T-helper 2 cell treated with Interferon-gamma antibody and Interleukin-4, amounts not matched to agents 100 ng/mL and 5 ng/mL, for 36 hours (primary cell): Measurements from ENCODE around the gene PTP4A1. TPM values are rescaled to one million over a fixed set of nuclear protein-coding genes. Genes with fewer than 3 reads are reported as not detected.

Experiments used
- intact Hi-C: fragments of 100-400 bp; cut with micrococcal nuclease; formaldehyde crosslinking; loops from one replicate; pipeline ENCODE4 v1.15.1; 2023
- total RNA-seq: library from RNA; stranded (reverse); gene quantifications from 2 replicates; pipeline ENCODE4 v1.2.3, GENCODE V29; 2022

The PTP4A1 gene
- total RNA-seq, 1 donor from 2014 or later, result 105 TPM

DNA sequence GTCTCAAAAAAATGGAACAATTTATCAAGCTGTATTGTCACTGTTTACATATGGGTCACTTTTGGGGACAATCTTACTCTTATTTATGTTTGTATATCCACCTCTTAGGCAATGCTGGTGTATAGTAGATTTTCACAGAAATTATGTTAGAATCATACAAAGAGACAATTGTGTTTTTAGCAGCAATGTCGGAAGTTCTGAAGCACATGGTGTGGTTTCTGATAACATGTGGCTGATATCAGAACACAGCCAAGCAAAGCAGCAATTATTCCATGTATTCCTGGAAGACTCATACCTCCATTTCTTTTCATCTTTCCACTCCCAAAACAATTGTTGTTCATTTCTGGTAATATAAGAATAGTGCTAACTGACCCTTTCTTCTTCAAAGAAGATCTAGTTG, 17.5 kb upstream of the PTP4A1 start:
- intact Hi-C loops, result no loop called here

DNA sequence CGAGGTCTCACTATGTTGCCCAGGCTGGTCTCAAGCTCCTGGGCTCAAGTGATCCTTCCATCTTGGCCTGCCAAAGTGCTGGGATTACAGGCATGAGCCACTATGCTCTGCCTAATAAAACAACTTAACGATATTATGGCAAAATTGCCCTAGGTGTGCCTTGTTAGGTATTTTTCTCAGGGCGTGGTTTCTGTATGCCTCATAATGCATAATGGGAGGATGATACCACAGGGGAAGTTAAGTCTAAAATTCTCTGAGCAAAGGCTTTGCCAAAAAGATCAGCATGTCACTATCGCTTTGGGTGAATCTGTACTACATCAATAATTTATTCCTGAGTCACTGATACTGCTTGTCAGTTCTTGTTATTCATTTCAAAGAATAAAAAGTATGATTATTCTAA, 15.9 kb upstream of the PTP4A1 start:
- intact Hi-C loops, result no loop called here

DNA sequence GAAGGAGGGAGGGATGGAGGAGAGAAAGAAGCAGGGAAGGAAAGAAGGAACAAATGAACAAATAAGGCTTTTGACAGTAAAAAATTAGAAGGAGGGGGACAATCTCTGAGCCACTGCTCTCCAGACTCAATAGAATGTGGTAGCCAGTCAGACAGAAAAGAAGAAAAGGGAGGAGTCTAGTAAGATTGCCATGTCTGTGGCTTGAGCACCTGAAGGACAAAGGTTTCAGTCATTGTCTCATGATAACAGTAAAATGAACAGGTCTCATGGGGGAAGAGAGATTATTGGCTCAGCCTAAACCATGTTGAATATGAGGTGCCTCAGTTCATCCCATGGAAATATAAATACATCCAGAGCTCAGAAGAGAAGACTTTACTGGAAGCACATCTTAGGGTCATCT, 14.0 kb upstream of the PTP4A1 start:
- intact Hi-C loops, result no loop called here

DNA sequence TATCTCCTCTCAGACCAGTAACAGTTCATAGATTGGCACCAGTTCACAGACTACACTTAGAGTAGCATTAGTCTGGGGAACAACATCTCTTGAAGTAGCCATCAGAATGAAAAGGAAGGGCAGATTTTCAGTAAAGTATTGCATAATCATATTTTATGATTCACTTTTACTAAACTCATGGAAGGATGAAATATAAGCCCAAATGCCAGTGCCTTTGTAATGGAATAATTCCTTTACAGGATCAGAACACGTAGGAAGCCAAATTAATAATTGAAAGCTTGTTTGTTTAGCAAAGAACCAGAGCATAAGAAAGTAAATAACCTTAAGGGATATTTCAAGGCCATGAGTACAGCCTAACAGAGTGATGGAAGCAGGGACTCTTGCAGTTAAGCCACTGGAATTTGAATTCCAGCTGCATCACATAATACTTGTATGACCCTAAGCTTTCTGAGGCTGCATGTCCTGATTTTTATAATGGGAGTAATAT, 11.4 kb upstream of the PTP4A1 start:
- intact Hi-C loops, result no loop called here

DNA sequence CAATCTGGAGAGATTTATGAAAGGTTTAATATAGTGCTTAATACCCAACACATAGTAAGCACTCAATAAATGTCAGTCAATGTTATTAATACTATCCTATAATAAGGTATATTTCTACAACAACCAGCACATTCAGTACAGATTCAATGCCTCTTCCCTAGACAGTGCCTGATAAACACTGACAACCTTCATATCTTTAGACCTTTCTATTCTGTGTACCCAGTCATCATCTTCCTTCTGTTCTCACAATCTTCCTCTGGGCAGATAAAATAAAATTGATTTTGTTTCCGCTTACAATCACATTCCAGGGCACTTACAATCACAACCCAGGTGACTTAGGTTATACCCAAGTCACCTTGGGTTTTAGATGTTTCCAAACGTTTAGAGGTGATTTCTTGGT, 11.0 kb upstream of the PTP4A1 start:
- intact Hi-C loops, result no loop called here

DNA sequence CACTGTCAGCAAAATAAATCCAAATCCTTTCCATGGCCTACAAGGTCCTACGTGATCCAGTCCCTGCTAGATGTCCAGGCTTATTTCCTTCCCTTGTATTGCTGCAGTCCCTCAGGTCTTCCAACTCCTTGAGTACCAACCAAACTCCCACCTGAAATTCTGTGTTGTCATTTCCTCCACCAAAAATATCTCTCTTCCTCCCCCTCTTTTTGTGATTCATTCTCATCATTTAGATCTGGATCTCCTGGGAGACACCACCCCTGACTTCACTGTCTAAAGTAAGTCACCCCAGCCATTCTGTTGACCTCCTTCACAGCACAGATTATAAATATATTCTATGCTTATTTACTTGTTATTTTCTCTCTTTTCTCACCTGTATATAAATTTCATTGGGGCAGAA, 9.0 kb upstream of the PTP4A1 start:
- intact Hi-C loops, result no loop called here

DNA sequence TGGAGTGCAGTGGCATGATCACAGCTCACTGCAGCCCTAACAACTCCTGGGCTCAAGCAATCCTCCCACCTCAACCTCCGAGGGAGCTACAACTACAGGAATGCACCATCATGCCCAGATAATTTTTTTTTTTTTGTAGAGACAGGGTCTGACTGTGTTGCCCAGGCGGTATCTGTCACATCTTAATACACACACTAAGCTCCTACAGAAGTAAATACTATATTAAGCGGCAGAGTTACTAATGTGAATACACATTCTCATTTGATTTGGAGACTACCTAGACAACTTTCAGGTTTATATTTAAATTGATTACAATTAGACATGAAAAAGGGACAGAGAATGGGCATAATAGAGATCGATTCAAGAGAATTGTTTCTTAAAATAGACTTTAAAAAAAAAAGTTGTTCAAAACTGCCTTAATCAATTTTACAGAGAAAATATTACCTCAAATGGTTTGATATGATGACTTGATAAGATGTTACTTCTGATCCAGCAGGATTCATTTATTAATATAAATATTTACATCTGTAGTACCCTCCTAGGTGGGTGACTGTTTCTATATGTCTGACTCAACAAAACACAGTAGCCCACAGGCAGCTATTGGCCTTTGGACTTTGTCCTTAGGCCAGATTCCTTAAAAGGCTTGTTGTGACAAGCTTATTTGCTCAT, 7.1 kb upstream of the PTP4A1 start:
- intact Hi-C loops, result no loop called here

DNA sequence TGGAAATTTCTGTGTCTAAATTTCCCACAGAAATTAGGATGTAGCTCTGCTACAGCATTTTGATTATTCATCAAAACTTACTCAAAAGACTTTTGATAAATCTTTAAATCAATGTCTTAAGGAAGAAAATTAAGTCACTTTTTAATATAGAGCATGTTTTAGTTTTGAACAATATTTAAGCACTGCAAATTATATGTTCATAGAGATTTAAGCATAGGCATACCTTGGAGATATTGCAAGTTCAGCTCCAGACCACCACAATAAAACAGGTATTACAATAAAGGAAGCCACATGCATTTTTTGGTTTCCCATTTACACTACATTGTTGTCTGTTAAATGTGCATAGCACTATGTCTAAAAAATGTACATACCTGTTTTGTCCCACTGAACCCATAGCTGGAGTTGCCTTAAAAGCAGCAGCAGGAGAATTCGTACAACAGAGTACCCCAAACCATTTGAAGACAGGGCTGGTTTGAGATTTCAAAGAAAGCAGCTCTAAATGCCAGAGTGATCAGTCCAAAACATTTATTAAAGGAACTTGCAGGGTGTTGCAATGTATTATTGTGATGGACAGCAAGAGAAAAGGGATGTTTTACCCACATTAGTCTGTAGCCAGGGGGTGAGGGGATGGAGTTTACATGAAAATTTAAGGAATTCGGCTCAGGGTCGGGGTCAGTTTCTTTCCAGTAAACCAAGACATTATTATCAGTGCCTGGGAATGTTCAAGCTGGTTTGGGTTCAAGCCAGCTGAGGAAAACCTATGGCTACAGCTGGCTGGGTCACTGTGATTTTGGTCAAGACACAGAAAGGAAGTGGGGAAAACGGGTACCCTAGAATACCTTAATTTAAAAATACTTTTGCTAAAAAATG, 6.3 kb upstream of the PTP4A1 start:
- intact Hi-C loops, result no loop called here

DNA sequence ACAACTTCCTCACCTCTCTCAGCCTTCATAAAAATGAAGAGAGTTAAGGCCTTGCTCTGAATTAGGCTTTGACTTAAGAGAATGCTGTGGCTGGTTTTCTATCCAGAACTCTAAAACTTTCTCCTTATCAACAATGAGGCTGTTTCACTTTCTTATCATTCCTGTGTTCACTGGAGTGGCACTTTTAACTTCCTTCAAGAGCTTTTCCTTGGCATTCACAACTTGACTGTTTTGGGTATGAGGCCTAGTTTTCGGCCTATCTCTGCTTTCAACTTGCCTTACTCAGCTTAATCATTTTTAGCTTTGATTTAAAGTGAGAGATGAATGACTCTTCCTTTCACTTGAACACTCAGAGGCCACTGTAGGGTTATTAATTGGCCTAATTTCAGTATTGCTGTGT, 4.3 kb upstream of the PTP4A1 start:
- intact Hi-C loops, result no loop called here

DNA sequence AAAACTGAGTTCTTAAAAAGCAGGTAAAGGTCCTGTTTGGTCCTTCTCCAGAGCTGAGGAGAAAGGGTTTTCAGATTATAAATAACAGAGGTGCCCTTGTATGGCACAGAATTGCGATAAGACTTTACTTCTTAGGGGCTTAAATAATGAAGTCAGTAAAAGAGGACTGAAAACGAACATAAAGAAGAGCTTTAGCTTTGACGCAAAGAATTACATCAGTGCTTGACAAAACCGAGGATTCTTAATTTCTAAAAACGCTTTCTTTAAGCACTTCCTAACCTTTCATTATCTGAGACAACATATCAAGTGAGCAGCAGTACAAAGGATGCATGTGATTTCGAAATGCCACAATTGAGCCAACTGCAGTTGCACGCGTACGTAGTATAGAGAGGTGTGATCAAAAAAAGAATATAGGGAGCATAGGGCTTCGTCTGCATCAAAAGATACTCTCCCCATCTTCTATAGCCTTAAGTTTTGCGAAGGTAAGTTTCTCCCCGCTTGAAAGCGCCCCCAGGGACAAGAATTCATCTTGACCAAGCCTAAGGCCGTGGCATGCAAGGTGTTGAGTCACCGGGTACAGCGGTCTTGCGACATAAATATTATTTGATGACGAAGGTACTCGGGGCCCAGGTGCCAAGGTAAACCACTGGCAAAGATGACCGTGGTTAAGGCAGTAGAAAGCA, 778 bp upstream of the PTP4A1 start:
- intact Hi-C loops, result loop anchor here (1.0 to 2.0 kb wide), 4 partner anchors 42 to 218 kb away; partner anchors contain the start of gene PHF3

DNA sequence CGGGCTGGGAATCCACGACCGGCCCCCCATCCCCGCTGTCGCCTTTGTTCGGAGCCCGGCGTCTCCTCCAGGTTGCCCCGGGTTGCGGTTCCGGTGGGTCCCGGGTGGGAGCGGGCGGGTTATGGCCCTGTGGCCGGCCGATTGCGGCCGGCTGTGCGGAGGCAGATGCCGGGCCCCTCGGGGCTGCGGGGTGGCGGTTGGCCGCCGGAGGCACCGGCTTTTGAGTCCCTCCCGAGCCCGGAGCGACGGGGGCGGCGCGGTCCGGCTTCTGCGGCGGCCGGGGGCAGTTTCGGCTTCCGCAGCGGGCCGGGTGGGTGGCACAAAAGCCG, 431 bp downstream of the PTP4A1 start:
- intact Hi-C loops, result loop anchor here (1.0 to 2.0 kb wide), 5 partner anchors 26 to 219 kb away; partner anchors contain the start of gene PHF3

DNA sequence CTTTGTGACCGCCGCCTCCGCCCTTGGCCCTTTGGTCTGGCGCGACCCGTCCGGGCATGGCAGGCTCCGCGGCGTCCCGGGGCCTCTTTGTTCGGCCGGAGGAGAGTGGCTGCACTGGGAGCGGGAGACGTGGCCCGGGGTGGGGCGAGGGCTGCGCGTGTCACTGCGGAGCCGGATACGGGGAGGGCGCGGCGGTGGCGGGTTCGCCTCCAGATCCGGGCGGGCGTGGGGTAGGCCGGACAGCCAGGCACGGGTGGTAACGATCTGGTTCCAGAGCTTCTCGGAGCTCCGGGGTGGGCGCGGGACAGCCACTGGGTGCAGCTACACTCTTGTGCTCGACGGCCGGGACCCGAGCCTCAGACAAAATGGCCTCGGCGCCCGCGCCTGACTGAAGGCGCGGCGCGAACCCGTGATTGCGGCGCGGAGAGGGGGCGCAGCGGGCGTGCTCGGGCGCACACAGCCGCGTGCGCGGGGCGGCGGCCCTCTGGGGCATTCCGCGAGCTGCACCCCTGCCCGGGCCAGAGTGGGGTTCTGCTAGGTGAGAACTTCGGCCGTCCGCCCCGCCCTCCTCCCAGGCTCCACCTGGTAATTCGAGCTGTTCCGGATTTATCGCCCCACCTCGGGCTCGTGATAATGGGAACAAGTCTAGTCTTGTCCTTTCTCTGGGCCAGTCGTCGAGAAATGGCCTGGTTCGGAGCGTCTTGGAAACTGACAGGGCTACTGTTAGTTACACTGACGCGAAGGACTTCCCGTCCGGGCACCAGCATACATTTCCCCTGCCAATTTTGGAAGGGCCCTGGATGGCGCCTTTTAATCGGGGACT, 1.0 kb downstream of the PTP4A1 start:
- intact Hi-C loops, result loop anchor here (1.0 to 2.0 kb wide), 2 partner anchors 25 to 66 kb away; no protein-coding TSS in a partner anchor

DNA sequence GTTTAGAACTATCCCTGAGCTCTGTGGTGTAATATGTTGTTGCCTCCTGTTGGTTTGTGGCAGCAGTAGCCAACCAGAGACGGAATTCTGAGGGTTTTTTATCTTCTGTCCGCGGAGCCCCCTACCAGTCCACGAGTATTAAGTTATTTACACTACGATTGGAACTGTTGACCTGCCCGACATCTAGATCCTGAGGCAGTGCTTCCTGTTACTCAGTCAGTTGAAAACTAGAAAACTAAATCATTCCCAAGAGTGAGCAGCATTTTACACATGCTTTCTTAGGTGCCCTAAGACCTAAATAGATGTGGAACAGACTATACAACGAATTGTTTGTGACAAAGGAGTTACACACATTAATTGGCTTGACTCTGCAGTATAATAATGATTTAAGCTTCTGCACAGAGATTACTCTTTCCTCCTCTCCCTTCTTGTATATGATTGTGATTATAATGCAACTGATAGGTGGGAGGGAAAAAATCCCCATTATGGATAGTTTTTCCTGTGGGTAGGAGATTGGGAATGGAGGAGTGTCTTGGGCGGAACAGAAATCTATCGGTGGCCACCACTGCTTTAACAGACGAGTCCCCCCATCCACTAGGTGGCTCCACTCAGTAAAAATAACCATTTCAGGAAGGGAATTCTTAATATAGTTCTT, 1.7 kb downstream of the PTP4A1 start:
- intact Hi-C loops, result loop anchor here (1.0 to 2.0 kb wide), 2 partner anchors 24 to 67 kb away; no protein-coding TSS in a partner anchor

DNA sequence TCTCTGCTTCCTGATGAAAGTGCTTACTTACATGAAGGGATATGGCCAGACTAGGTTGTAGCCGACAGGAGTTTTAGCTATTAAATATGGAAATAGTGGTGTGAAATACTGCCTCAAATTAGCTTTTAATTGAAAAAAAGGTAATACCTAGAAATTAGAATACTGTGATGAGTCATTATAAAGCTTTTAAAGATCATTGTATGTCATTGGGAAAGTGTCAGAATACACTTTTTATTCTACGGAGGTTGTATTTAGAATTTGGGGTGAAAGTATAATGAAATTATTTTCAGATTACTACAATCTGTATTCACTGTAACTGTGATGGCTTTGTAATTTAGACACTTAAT, 2.2 kb downstream of the PTP4A1 start:
- intact Hi-C loops, result no loop called here

DNA sequence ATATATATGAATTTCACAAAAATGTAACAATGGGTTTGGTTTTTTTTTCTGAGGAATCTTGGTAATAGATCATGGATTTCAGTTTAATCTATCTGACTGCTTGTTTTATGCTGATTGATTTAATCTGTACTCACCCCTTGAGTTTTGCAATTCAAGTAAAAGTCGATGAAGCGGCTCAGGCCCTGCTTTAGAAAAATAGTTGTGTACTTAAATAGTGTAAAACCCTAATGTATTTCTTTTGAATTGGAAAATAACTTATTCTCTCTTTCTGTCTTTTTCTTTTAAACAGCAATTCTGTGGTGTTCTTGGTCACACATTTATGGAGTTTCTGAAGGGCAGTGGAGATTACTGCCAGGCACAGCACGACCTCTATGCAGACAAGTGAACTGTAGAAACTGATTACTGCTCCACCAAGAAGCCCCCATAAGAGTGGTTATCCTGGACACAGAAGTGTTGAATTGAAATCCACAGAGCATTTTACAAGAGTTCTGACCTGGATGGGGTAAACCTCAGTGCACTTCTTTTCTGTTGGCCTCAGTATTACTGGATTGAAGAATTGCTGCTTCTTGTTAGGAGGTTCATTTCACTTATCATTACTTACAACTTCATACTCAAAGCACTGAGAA, 4.0 kb downstream of the PTP4A1 start:
- intact Hi-C loops, result no loop called here

DNA sequence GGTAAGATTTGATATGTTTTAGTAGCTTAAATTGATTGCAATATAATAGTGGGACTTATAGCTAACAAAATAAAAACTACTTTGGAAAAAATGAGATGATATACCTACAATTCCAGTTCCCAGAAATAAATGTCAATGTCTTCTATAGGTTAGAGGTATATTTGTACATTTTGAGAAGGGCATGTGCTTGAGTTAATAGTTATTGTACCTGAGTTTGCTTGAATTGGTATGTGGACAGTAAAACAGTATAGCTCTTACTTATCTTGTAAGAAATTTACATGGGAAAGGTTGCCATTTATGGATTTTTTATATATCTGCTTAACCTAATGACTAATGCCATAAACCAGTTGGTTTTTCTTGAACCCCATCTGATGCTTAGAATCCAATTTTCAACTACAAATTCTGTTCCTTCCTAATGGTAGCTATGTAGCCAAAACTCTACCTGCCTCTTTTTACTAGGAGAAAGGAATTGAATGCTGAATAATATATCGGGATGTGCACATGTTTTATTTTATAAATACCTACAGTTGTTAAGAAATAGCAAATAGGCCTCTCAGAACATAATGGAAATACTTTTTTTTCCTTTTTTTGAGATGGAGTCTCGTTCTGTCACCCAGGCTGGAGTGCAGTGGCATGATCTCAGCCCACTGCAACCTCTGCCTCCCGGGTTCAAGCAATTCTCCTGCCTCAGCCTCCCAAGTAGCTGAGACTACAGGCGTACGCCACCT, 4.9 kb downstream of the PTP4A1 start:
- intact Hi-C loops, result no loop called here

DNA sequence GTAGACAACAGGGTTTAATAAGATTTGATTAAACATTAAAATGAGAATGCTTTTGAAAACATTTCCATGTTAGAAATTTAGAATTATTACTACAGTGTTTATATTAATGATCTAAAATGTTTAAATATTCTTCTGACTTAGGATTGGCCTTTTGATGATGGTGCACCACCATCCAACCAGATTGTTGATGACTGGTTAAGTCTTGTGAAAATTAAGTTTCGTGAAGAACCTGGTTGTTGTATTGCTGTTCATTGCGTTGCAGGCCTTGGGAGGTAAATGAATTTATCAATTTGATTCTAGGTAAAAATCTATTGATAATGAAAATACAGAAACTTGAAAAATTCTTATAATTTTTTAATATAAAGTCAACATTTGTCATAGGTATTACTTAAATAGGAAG, 6.5 kb downstream of the PTP4A1 start:
- intact Hi-C loops, result no loop called here

DNA sequence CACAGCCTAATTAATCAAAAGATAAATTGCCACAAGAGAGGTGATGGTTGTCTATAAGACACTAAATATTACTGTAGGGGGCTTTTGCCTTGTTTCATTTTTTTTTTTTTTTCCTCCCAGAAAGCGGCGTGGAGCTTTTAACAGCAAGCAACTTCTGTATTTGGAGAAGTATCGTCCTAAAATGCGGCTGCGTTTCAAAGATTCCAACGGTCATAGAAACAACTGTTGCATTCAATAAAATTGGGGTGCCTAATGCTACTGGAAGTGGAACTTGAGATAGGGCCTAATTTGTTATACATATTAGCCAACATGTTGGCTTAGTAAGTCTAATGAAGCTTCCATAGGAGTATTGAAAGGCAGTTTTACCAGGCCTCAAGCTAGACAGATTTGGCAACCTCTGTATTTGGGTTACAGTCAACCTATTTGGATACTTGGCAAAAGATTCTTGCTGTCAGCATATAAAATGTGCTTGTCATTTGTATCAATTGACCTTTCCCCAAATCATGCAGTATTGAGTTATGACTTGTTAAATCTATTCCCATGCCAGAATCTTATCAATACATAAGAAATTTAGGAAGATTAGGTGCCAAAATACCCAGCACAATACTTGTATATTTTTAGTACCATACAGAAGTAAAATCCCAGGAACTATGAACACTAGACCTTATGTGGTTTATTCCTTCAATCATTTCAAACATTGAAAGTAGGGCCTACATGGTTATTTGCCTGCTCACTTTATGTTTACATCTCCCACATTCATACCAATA, 7.8 kb downstream of the PTP4A1 start:
- intact Hi-C loops, result no loop called here

DNA sequence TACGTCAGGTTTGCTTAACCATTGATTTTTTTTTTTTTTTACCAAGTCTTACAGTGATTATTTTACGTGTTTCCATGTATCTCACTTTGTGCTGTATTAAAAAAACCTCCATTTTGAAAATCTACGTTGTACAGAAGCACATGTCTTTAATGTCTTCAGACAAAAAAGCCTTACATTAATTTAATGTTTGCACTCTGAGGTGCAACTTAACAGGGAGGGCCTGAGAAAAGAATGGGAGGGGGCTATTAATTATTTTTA, 8.4 kb downstream of the PTP4A1 start:
- intact Hi-C loops, result no loop called here
